GM21367 (cell line): ENCODE results near the gene CD2.

ENCODE experiments used
- ATAC-seq: cut with Tn5 transposase; IDR thresholded peaks from one replicate; pipeline ENCODE4 v1.9.1; 2021; ENCODE audit not compliant: unreplicated experiment

Gene CD2

DNA sequence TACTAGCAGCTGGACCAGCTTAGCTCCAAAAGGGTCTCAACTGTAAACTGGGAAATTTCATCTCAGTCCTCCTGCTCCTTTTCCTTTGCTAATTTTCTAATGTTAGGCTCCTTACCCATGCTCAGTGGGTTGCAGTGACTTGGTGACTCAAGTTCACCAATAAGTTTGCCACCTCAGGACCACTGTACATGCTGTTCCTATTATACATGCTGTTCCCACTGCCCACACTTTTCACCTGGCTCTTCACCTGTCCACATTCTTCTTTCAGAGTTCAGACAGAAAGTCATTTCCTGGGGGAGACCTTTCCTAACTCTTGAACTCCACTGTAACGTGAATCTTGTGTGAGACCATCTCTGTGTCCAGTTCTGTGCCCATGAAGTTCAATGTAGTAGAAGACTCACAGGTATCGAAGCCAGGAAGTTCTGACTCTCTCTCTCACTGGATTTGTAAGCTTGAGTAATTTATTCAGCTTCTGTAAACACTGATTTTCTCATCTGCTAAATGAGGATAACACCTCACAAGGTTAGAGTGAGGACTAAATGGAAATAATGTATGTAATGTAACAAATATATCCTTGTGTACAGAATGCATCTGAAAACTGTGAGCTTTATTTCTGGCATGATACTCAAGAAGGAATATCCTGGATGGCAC, 17.9 kb downstream of the CD2 start:
- no peak for ATAC-seq

GRCh38 chr1:116772648-116773045, 18.4 kb downstream of the CD2 start:
- no peak for ATAC-seq

DNA sequence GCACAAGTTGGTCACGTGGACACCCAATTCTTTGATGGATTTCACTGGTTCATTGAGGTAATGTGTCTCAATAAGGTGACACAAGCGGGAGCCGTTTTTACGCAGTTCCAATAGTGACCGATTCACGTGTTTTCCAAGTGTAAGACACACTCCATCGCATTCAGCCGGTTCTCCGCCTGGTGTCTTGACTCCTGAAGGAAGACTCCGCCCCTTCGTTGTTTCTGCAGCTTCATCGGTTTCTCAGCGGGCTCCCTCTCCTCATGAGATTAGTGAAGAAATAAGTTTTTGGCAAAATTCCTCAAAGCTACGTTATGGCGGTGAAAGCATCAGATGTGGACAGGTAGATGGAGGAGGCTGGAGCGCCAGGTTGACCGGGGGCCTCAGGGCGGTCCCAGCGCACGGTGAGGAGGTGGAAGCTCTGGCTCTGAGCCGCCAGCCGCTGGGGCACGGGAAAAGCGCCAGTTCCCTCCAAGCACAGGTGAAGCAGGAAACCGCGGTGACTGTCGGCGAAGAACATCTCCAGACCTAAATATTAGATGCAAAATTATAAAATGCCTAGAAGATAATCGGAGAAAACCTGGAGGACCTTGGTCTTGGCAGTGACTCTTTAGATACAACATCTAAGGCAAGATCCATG, 21.0 kb downstream of the CD2 start:
- ATAC-seq: no peak

DNA sequence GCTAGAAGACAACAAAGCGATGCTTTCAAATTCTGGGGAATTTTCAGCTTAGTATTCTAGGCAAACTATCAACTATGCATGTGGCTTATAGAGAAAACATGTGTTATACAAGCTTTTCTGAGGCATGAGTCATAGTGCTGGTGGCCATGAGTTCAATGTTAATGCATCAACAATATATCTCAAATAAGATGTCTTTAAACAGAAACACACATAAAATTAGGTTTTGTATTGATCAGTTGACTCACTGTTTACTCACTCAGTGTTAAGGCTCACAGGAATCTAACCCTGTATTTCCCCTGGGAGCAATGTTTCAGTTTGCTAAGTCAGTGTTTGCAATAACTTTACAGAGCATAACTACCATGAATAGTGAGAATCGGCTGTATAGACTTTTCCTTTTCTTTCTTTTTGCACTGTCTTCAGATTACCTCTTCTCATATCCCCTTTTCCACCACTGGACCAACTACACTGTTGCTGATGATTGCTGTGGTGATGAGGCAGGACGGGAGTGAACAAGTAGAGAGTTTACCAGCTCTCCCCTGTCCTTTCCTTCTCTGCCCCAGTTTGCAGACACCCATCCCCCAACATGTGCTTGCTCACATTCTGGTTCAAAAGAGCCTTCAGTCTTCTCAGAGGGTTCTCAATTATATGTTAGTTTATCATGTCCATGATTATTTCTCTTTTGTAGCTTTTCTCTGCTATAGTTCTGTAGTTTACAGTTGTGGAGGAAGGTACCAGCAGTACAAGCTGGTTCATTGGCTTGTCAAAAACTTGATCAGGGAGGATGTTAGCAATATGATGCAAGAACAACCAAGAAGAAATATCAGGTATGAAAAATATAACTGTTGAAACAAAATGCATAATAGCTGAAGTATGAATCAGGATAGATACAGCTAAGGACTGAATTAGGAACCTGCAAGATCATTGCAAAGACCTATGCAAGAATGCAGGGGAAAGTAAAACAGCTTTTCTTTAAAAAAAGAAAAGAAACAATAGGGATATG, 23.9 kb downstream of the CD2 start:
- no peak for ATAC-seq

GRCh38 chr1:116781034-116781433, 26.8 kb downstream of the CD2 start:
- ATAC-seq: no peak

DNA sequence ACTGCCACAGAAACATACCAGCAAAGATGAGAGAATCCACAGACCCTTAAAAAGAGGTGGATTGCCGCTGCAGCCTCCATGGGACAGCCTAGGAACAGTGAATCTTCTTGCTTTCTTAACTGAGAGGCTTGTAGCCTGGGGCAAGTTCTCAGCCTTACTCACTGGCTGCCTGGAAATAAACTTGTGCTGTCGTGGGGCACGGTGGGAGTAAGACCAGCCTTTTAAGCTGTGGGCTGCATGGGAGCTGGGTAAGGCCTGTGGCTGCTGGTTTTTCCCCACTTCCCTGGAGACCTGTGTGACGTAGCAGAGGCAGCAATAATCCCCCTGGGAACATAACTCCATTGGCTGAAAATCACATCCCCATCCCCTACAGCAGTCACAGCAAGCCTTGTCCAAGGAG, 30.8 kb downstream of the CD2 start:
- no peak for ATAC-seq

DNA sequence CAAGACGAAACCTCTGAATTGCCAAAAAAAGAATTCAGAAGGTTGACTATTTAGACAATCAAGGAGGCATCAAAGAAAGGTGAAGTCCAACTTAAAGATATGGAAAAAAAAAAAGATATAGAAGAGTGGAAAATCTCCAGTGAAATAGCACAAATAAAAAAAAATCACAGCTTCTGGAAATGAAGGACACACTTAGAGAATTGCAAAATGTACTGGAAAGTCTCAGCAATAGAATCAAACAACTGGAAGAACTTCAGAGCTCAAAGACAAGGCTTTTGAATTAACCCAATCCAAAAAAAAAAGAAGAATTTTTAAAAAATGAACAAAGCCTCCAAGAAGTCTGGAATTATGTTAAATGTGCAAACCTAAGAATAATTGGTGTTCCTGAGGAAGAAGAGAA, 31.8 kb downstream of the CD2 start:
- no peak for ATAC-seq

DNA sequence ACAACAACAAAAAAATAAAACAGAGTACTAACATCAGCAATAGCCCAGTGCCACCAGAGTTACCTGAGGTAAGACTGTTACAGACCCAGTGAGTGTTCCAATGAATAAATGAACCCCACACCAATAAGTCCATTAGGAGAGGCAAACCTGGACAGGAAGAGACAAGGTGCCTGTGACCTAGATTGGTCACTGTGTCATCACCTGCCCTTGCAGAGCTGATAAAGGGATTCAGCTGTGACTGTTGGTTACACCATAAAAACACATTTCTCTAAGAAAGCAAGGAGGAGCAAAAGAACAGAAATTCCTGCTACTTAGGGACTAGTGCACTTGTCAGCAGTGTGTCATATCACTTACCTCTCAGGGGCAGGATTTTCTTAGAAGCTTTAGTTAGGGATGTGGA, 37.5 kb downstream of the CD2 start:
- no peak for ATAC-seq

DNA sequence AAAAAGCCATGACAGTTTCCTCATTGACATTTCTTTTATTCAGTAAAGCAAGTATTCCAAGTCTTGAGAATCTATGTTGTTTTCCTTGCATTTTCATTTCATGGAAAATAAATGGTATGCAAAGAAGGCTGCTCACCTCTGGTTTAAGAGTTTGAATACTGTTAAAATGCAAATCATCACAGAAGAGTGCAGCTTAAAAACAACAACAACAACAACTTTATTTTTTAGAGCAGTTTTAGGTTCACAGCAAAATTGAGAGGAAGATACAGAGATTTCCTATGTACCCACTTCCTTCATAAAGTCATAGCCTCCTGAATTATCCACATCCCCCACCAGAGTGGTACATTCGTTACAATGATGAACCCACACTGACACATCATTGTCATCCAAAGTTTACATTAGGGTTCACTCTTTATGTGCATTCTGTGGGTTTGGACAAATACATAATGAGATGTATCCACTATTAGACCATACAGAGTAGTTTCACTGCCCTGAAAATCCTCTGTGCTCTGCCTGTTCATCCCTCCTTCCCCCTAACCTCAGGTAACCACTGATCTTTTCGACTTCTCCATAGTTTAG, 39.2 kb downstream of the CD2 start:
- ATAC-seq: no peak

- no peak for ATAC-seq
Observed at GRCh38 chr1:116794371-116794770, 40.1 kb downstream of the CD2 start.

DNA sequence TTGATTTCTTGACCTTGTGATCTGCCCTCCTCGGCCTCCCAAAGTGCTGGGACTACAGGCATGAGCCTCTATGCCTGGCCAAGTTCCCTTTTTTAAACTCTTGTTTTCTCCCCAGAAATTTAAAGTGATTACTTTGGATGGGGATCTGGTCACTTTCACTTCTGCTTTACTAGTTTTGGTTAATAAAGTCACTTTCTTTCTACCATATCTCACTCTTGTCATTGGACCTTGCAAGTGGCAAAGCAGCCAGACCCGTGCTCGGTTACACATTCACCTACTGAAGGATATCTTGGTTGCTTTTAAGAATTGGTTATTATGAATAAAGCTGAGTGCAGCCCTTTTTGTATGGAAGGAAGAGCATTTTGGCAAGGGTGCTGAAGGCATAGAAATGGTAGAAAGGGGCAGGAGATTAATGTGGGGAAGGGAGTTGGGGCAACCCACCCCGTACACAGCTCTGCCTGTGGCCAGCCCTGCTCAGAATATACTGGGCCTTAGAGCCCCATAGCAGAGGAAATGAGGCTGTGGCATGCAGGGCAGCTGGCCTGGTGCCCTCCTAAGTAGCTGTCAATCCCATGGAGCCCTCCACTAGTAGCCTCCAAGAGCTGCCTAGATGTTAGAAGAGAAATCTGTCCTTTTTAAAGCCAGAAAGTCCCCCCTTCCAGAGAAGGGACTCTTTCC, 40.7 kb downstream of the CD2 start:
- peak; percentile 88 for ATAC-seq

DNA sequence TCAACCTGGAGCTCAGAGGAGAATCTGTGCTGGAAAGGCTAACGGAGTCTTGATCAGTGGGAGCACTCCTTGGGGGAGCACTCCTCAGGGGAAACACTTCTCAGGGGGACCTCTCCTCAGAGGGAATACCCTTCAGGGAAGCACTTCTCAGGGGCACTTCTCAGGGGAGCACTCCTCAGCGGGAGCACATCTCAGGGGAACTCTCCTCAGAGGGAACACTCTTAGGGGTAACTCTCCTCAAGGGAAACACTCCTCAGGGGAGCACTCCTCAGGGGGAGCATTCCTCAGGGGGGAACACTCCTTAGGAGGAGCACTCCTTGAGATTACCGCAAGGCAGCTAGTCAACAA, 41.2 kb downstream of the CD2 start:
- ATAC-seq: no peak

GRCh38 chr1:116804736-116805135, 50.5 kb downstream of the CD2 start:
- no peak for ATAC-seq

DNA sequence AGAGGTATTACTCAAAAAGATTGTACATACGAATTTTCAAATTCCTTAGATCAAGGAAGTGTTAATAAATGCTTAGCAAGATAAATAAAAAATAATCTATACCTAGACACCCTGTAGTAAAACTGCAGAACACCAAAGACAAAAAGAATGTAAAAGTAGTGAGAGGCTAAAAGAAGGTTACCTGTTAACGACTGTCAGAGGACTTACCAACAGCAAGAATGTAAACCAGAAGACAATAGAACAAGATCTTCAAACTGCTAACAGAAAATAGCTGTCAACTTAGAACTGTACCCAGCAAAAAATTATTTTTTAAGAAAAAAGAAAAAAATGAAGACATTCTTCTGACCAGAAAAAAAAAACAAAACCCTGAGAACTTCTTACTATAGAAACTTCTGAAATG, 51.2 kb downstream of the CD2 start:
- no peak for ATAC-seq

GRCh38 chr1:116806245-116806644, 52.0 kb downstream of the CD2 start:
- ATAC-seq: no peak

DNA sequence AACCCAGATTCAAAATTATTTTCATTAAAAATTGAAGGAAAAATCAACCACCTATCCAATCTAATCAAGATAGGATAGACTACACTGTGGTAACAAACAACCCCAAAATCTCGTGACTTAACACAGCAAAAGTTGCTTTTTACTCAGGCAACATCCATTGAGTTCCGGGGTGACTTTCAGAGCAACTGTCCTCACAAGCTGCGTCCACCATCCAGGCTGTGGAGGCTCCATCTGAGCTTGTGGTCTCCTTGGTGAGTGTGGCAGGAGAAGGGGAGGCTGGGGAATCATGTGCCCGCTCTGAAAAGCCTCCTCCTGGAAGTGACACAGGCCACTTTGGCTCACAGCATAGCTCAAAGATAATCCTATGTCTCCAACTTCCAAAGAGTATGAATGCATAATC, 52.4 kb downstream of the CD2 start:
- no peak for ATAC-seq

DNA sequence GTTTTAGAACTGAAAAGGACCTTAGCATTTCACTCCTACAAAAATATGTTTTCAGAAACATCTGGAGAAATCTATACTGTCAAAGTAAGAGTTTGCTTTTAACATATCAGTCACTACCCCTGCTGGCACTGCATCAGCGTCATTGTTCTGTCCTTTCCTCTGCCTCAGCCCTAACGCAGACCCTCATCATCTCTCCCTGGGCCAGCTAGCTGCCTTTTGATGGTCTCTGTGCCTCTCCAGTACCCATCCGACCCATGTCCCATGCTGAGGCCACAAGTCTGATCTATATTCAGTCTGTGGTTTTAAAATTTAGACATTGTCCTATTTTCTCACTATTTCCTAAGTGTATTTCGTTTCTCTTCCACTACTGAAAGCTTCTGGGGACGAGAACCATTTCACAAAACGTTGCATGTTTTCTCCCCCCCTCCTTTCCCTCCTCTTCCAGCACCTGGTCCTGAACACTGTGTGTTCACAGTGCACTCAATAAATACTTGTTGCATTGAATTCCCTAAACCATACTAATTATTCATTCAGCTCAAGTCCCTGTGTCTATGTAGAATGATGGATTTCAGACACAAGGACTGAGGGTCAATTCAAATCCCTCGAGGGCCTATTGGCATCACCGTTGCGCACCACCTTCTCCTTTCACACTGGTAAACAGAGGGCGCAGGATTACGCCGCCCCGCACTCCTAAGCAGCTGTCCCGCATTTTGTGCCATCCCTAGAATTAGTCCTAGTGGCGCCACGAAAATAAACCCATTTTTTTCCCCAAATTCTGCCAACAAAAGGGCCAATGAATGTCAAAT, 53.4 kb downstream of the CD2 start:
- ATAC-seq: no peak

GRCh38 chr1:116808200-116808847, 54.1 kb downstream of the CD2 start:
- no peak for ATAC-seq

DNA sequence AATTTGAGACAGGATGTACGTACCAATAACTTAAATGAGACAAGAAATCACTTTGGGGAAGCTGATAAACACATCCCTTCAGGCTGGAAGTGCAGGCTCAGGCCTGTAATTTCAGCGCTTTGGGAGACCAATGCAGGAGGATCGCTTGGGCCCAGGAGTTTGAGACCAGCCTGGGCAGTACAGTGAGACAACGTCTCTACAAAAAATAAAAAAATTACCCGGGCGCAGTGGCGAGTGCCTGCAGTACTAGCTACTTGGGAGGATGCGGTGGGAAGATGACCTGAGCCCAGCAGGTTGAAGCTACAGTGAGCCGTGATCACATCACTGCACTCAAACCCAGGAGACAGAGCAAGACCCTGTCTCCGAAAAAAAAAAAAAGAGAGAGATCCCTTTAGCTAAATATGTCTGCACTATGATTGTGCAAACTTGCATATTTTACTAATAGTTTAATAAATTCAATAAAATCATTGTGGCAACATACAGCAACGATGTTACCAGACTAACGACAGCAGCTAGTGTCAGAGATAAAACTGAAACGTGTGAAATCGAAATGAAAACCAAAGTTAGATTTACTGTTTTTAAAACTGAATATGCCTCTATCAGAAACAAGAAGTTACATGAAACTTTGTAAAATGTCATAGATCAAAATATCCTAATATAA, 54.7 kb downstream of the CD2 start:
- ATAC-seq: no peak
